ENCODE data around the gene KLF3.

DNA sequence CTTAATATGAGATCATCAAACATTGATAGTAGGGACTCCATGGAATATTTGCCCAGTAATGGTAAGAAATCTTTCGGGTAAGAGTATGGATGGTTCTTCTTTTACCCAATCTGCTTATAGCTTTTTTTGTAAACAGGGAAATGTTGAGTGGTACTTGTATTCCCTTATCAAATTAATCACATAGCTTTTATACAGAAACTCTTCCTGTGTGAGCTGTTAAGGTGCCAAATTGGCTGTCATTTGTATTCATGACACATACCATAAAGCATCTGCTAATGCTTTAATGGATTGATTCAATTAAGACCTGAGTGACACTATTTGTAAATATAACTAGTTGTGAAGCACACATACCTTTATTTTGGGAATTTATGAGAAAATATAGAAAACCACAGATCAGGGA lies 34.2 kb downstream of the KLF3 start:
- TF ChIP-seq, protein P1, sequence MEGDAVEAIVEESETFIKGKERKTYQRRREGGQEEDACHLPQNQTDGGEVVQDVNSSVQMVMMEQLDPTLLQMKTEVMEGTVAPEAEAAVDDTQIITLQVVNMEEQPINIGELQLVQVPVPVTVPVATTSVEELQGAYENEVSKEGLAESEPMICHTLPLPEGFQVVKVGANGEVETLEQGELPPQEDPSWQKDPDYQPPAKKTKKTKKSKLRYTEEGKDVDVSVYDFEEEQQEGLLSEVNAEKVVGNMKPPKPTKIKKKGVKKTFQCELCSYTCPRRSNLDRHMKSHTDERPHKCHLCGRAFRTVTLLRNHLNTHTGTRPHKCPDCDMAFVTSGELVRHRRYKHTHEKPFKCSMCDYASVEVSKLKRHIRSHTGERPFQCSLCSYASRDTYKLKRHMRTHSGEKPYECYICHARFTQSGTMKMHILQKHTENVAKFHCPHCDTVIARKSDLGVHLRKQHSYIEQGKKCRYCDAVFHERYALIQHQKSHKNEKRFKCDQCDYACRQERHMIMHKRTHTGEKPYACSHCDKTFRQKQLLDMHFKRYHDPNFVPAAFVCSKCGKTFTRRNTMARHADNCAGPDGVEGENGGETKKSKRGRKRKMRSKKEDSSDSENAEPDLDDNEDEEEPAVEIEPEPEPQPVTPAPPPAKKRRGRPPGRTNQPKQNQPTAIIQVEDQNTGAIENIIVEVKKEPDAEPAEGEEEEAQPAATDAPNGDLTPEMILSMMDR (IDR thresholded peaks at IDR 0.05), result no peak
- TF ChIP-seq POLR2A (IDR thresholded peaks at IDR 0.05), result no peak

Data from heart left ventricle (tissue), 13 donors.